ENCODE data around the gene RCVRN.

Gene RCVRN

DNA sequence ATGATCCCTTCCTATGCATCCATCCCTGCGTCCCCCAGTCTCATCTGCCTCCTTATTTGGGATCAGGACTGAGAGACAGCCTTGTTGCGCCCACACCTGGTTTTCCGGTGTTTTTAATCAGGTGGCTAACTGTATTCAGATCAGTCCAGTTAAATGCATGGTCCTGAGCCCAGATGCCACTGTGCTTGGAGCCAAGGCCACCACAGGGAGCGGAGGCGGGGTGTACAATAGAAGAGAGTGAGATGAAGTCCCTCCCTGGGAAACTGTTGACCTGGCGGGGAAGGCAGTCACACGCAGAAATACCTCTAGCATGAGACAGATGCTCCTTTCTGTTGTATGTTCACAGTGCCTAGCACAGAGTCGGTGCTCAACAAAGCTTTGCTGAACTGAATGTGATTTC lies 6.3 kb downstream of the RCVRN start:
- no peak for DNase-seq (ENCODE audit: low read depth in 2 of 2)

GRCh38 chr17:9897372-9897968 lies 7.6 kb downstream of the RCVRN start:
- DNase-seq (ENCODE audit: low read depth in 2 of 2) = no peak

- DNase-seq (ENCODE audit: low read depth in 2 of 2) = no peak
These were observed 9.1 kb downstream of the RCVRN start for GRCh38 chr17:9895923-9896322.

DNA sequence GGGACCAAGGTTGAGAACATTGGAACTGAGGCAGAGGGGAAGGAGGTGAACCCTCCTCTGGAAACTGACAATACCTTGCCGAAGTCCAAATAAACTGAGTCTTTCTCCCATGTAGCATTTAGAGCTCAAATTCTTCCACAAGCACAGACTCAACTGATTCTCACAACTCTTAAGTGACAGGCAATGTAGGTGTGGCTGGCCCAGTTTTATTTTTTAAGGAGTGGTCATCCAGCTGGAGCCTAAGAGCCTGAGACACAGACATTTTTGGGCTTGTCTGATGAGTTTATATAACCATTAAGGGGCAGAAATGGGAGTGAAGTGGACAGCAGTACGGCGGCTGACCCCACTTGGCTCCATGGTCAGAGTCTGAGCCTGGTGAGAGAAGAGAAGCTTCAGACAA lies 10.8 kb downstream of the RCVRN start:
- DNase-seq (ENCODE audit: low read depth in 2 of 2) = no peak

GRCh38 chr17:9893411-9894012 lies 11.6 kb downstream of the RCVRN start:
- no peak for DNase-seq (ENCODE audit: low read depth in 2 of 2)

DNA sequence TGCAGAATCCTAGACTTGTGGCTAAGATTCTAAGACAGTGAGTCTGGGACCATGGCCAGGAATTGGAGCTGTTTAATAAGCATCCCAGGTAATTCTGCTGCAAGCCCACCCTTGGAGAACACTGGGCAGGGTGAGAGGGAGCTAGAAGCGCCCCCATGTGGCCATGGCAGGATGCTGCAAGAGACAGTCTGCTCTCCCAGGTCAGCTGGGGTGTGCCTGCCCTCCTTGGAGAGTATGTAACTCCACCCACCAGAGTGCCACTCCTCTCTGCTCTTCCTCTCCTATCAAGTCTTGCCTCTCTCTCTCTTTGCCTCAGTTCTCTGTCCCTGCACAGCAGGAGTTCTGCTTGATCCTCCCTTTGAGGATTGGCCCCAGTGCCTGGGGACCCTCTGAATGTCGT lies 14.9 kb downstream of the RCVRN start:
- no peak for DNase-seq (ENCODE audit: low read depth in 2 of 2)

DNA sequence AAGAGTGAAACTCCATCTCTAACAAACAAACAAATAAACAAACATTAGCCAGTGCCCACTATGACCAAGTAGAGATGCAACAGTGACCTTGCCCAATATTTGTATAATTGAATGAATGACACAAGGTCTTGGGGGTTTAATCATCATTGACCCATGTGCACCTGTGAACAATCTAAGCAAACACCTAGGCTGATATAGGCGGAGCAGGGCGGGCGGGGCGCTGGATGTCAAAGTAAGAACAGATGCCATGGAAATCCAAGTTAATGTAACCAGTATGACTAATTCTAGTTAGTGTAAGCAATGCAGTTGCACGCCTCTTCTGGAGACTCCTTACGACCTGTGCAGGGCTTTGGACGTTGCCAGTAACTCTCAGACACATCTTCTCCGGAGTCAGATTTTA lies 17.6 kb downstream of the RCVRN start:
- DNase-seq (ENCODE audit: low read depth in 2 of 2) = no peak

DNA sequence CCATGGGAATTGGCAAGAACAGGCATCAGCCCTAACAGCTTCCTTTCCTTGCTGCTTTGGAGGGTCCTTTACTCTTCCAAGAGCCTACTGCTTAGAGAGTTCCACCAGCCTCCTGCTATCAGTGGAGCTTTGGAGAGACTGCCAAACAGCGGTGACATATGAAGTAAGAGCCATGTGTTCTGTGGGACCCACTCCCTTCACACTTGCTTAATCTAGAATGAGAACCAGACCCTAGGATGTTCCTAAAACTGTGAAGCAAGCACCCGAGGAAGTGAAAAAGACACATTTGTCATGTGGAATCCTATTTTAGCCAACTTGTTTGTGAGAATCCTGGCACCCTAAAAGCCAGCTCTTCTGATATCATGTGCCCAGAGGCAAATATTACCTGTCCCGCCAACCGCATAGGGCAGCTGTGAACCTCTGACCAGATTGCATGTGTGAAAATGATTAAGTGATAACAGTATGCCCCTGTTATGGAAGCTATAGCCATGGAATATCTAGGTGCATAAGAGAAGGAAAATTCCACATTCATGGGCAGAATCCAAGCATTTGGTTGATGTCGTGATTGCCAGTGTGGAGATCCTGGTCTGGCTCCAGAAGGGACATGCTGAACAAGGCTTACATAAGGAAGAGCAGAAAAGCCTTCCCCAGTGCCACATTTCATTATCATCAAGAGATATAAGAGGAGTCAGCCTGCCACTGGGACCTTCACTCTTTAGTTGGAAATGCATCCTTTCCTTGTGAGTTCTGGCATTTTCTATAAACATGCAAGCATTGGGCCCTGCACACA lies 18.7 kb downstream of the RCVRN start:
- no peak for DNase-seq (ENCODE audit: low read depth in 2 of 2)

DNA sequence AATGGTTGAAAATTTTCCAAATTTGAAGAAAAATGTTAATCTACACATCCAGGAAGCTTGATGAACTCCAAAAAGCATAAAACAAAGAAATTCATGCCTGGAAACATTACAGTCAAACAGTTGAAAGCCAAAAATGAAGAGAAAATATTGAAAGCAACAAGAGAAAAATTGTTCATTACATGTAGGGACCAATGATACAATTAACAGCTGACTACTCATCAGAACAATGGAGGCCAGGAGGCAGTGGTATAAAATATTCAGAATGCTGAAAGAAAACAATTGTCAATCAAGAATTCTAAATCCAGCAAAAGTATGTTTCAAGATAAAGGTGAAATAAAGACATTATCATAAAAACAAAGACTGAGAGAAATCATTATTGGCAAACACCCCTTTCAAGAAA lies 21.6 kb downstream of the RCVRN start:
- no peak for DNase-seq (ENCODE audit: low read depth in 2 of 2)

DNA sequence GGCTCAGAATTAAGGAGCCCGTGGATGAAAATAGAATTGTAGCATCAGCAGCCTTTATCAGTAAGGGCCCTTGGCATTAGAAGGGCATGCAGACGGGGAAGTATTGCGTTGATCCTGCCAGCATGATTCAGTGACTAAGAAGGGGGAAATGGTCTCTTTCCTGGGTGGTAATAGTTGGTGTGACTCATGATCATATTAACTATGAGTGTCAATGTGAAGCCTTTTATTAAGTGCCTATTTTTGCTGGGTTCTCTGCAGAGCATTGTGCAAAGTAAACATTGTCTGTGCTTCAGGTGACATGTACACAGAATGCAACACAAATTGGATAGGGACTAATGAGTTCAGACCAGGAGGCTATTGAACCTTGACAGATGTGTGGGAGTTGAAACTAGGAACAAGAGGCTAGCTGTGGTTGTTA lies 24.5 kb downstream of the RCVRN start:
- DNase-seq (ENCODE audit: low read depth in 2 of 2) = no peak

DNA sequence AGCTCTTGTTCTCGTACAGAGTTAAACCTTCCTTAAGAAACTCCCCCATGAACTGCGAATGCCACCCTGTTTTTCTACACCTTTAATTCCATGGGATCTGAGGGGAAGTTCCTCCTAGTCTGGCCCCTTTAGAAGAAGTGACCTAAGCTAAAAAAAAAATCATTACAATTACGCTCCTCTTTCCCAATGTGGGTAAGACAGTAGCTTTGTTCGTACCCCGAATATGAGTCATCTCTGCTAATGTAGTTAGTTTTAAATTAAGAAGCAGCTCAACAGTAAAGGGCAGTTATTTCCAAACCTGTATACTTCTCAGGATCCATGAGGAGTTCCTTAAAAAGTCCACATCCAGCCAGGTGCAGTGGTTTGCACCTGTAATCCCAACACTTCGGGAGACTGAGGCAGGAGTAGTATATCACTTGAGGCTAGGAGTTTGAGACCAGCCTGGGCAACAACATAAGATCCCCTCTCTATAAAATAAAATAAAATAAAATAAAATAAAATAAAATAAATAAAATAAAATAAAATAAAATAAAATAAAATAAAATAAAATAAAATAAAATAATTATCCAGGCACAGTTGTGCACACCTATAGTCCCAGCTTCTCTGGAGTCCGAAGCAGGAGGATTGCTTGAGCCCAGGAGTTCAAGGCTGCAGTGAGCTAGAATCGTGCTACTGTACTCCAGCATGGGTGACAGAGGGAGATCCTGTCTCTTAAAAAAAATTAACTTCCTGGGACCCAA lies 26.1 kb downstream of the RCVRN start:
- DNase-seq (ENCODE audit: low read depth in 2 of 2) = no peak

DNA sequence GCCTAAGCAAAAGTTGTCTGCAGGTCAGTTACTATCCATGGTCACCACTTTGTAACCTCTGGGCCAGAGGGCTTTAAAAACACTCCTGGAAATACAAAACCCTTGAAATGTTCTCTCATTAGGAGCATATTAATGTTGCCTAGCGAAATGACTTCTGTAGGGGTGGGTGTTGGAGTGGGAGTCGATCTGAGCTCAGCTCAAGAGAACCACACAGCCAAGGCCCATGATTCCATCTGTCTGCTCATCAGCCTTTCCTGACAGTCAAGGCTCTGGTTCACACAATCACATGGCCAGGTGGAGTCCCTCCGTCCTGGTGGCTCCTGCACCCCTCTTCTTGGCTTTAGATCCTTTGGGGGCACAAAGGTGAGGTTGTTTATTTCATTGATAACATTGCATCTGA lies 26.7 kb downstream of the RCVRN start:
- no peak for DNase-seq (ENCODE audit: low read depth in 2 of 2)

GRCh38 chr17:9875441-9875840 lies 29.6 kb downstream of the RCVRN start:
- DNase-seq (ENCODE audit: low read depth in 2 of 2) = no peak

DNA sequence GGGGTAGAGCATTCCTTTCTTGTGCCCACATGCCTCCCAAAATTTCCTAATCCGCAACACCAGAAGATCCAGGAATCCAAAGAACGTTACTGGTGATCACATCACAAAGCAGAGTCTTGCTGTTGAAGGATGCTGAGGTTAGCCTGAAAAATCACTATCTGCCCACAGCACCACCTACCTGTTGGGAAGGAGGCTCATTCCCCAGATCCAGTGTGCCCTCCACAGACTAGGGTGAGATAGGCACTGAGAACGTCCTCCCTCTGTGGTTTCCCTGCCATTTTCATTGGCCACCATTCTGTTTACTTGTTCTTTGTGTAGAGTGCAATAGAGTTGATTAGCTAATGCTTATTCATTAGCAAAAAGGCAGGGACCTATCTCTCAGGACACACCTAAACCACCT lies 30.3 kb downstream of the RCVRN start:
- DNase-seq (ENCODE audit: low read depth in 2 of 2) = no peak

- DNase-seq (ENCODE audit: low read depth in 2 of 2) = no peak
These were observed 32.2 kb downstream of the RCVRN start for GRCh38 chr17:9872852-9873251.

GRCh38 chr17:9868552-9868951 lies 36.5 kb downstream of the RCVRN start:
- no peak for DNase-seq (ENCODE audit: low read depth in 2 of 2)

GRCh38 chr17:9865586-9865985 lies 39.5 kb downstream of the RCVRN start:
- no peak for DNase-seq (ENCODE audit: low read depth in 2 of 2)

GRCh38 chr17:9862949-9863348 lies 42.1 kb downstream of the RCVRN start:
- DNase-seq (ENCODE audit: low read depth in 2 of 2) = no peak

DNA sequence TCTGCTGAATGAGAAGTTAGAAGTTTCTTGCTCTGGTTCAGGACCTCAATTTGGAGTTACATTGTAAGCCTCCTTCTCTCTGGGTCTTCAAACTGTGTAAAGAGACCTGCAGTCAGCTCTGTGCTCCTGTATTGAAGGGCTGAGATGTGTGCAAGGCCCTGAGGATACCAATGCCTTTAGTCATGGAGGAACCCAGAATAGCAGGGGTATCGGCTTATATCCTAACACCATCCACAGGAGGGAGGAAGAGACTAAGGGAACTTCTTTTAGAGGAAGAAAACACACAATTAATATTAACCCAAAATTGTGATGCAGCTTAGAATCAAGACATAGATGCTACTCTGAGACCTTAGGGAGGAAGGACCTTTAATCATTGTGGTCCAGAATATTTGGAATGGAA lies 42.9 kb downstream of the RCVRN start:
- no peak for DNase-seq (ENCODE audit: low read depth in 2 of 2)

- no peak for DNase-seq (ENCODE audit: low read depth in 2 of 2)
These were observed 44.2 kb downstream of the RCVRN start for GRCh38 chr17:9860851-9861250.

- no peak for DNase-seq (ENCODE audit: low read depth in 2 of 2)
These were observed 45.3 kb downstream of the RCVRN start for GRCh38 chr17:9859781-9860180.

- no peak for DNase-seq (ENCODE audit: low read depth in 2 of 2)
These were observed 50.0 kb downstream of the RCVRN start for GRCh38 chr17:9855036-9855435.

- DNase-seq (ENCODE audit: low read depth in 2 of 2) = no peak
These were observed 50.8 kb downstream of the RCVRN start for GRCh38 chr17:9854255-9854654.

Measured in stimulated activated CD8-positive, alpha-beta memory T cell treated with anti-CD3 and anti-CD28 coated beads, Interleukin-2, amount 100 ng/mL, for 1 hour (primary cell).